ENCODE data around the gene TNKS2. TPM values are rescaled to one million over a fixed set of nuclear protein-coding genes. Genes with fewer than 3 reads are reported as not detected.
"Not testable (repeated sequence)": the region's sequence is repeated elsewhere in the genome, so short reads cannot be mapped to it uniquely, and the experiment has no call there.

TNKS2 gene
- total RNA-seq, 2 donors from 2014 or later, result 16.5 to 20.9 TPM

DNA sequence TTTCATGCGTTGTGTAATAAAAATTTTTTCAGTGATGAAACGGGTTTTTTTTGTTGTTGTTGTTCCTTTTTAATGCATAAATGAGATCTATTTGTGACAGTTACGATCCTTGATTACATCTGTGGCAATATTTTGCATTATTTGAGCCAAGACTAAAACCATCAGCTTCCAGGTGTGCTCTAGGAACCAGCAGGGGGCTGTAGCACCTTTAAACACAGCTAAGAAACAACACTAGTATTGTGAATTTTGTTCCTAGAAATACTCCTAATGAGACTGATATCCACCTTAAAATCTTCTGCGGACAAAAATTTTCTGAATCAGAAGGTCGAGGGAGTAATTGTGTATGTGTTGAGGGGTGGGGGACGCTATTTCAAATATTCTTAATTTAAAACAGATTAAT is 58.4 kb downstream of the TNKS2 start:
- intact Hi-C loops (cut with DNase I), result no loop called here
- DNase-seq, result no peak
- ATAC-seq, result no peak

DNA sequence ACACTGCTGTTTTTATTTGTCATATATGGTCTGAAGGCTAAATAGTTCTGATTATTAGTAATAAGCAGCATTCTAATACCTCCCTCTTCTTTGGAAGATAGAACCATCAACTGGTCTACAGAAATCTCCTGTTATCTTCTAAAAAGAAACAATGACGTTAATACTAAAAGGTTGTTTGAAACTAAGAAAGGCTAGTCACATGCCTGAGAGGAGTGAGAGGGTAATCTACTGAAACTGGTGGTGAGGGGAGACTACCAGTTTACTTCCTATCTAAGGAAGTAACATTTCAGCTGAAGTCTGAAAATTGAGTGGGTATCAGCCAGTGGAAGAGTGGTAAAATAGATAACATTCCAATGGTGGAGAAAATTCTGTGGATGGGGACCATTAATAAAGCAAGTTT is 62.7 kb downstream of the TNKS2 start:
- ATAC-seq (no peak), DNase-seq (no peak)
- intact Hi-C loops (cut with DNase I), result loop anchor here in 1 of 2 donors (5.0 kb wide), 1 partner anchor 34 kb away; no protein-coding TSS in a partner anchor

DNA sequence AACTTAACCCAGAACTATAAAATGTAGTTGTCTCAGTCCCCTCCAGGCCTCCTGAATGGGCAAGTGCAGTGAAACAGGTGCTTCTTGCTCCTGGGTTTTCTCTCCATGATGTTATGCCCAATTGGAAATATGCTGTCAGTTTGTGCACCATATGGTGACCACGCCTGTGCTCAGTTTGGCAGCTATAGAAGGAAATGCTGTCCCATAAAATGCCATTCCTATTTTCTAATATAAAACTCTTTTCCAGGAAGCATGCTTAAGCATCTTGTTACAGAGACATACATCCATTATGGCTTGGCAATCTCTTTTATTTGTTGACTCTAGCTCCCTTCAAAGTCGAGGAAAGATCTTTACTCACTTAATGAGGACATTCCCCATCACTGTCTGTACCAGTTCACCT is 65.9 kb downstream of the TNKS2 start:
- no peak for ATAC-seq
- intact Hi-C loops (cut with DNase I), result loop anchor here in 1 of 2 donors (5.0 kb wide), 1 partner anchor 37 kb away; no protein-coding TSS in a partner anchor
- no peak for DNase-seq

DNA sequence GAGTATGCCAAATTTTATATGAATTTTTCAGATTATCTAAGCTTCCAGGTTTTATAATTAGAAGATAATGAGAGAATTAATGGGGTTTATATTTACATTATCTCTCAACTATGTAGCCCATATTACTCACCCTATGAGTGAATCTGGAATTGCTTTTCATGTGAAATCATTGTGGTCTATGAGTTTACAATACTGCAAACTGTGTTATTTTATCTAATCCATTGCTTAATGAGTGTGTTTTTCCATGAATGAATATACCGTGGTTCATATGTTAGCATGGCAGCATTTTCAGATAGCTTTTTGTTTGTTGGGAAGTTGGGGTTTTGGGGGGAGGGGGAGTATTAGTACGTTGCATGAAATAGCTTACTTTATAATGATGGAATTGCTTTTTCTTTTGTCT is 66.5 kb downstream of the TNKS2 start:
- intact Hi-C loops (cut with DNase I), result loop anchor here in 1 of 2 donors (5.0 kb wide), 1 partner anchor 37 kb away; no protein-coding TSS in a partner anchor
- no peak for DNase-seq
- ATAC-seq, result no peak

DNA sequence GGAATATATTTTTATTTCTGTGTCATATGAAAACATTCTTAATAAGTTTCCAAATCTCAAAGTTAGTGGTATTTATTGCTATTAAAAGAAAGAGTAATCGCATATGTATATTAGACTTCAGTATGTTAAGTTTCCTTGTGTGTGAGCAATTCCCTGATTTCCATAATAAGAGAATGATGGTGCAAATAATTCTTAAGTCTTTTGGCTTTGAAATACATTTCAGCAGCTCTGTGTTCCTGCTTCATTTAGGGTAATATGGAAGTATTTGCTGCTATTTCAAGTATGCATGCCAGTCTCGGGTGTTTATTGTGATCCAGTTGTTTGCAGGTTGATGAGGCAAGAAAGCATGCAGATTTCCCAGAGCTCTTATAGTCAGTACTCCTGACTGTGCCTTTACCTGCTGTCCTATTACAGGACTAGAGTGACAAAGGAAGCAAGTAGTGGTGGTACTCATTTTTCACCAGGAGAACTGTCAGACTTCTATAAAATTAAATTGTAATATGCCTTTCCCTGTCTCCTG is 67.4 kb downstream of the TNKS2 start:
- no peak for DNase-seq
- intact Hi-C loops (cut with DNase I), result no loop called here
- no peak for ATAC-seq

DNA sequence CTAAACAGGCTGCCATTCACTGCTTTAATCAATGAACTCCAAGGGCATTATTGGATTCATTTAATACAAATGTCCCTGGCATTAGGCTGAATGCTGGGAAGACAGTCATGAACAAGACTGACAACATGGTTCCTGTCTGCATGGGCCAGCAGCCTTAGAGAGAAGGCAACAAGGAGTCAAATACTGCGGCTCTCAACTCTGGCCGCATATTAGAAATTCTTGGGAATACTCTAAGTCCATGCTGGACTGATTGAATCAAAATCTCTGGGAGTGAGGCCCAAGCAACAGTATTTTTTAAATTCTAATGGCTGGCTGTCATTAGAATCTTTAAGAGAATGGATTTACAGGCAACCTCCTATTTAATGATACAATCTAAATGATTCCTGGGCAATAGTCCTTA is 76.9 kb downstream of the TNKS2 start:
- intact Hi-C loops (cut with DNase I), result no loop called here
- DNase-seq (no peak), ATAC-seq (no peak)

DNA sequence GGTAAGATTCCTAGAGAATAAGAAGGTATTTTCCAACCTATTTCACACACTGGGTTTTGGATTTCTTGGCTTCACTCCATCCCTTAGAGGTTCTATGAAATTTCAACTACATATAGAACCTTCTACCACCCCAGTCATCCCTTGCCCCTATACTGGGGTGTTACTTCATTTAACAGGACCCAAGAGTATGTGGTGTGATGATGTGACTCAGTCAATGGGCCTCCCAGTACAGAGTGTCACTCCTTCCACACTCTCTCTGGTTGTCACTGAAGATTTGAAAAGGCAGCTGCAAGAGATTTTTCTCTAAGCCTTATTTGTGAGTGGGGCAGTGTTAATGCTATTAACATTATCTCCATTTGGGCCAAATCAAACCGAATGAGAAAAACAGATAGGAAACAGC is 77.6 kb downstream of the TNKS2 start:
- ATAC-seq, result no peak
- intact Hi-C loops (cut with DNase I), result no loop called here
- DNase-seq, result no peak

DNA sequence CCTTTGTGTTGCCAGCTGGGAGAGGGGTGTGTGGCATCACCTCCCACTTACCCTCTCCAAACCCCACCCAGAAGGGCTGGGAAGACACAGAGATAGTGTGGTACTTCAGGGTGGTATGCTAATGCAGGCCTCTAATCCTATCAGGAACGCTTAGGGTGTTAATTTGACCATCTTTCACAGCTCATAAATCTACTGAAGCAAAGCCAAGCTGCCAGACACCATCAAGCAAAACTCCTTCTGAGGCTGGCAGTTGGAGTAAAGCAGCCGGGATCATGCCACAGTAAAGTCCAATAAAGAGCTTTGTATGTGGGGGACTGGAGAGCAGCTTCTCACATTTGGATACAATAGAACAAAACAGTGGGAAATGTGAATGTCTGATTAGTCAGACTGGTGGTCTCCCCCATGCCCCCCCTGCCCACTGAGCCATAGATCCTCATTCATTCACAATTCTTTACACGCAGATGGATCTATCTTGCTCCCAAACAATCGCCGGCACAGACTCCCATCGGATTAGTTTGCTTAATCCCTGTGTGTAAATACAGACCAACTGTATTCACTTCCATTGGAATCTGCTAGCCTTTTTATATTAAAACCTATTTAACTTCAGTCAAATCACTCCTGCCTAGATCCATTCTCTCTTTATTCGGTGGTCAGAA is 81.4 kb downstream of the TNKS2 start:
- no peak for ATAC-seq
- no peak for DNase-seq
- intact Hi-C loops (cut with DNase I), result no loop called here

DNA sequence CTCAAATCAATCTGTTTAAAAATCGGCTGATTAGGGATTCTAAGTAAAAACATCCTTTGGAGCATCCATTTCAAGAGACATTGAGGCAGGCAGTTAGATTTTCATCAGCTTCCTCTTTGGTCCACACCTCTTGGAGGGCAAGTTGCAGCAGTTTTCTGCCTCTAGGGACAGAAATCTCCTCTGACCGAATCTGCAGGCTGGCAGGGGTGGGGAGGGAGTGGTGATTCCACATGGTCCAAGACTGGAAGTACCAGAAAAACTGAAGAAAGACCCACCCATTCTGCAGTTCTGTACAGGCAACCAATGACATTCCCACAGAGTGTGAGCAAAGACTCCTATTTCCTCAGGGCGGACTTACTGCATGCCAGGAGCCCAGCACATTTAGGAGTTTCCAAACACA is 82.1 kb downstream of the TNKS2 start:
- DNase-seq, result no peak
- peak; percentile 19 to 64 for ATAC-seq
- intact Hi-C loops (cut with DNase I), result no loop called here

DNA sequence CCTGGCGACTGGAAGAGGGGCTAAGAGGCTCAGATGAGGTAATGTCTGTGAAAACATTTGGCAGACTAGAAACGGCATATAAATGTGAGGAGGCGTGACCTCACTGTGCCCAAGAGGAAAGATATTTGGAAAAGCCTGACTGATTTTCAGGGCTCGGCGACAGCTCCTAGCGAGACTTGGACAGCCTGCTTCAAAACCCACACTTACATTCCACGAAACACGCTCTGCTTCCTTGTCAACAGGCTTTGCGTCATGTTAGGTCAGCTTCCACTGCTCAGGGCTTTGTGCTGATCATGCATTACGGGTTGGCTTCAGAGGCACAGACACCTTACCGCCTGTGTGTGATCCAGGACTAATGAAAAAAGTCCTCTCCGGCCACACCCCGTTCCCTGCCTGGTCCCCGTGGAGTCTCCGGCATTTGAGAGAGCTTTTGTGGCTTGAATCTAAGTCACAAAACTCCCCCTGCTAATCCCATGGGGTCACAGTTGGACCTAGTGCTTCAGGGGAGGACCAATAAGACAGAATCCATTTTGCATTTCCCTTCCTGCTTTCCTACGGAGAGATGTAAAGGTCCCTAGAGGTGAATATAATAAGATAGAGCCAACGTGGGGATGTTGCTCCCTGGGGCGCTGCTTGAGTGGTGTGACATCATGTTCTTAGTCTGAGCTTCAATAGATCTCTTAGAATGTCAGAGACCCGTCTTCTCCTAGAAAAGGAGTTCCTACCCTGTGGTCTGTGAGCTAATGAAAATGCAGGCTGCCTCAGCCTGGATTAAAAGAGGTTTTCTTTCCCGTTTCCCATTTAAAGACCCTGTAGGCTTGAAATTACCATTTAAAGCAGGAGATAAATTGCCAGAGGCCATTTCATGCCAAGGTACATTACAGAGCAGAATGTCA is 85.6 kb downstream of the TNKS2 start:
- ATAC-seq, result peak; percentile 73 to 86
- DNase-seq, result peak; percentile 49
- intact Hi-C loops (cut with DNase I), result no loop called here

DNA sequence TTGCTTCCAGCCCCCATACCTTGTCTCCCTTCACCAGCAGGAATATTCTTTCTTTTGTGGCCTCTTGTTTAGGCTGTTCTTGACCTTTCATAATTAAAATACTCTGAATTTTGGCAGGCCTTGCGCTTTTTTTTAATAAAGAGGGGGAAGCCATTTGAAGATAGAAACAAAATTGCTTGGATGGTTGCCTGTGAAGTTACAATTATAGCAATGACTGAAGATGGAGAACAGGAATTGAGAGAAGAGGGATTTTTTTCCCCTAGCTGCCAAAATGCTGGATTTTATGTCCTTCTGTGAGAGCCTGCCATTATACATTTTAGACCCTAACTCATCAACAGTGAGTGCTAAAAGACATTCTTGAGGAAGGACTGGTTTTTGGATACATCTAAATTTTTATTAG is 86.3 kb downstream of the TNKS2 start:
- no peak for ATAC-seq
- intact Hi-C loops (cut with DNase I), result no loop called here

DNA sequence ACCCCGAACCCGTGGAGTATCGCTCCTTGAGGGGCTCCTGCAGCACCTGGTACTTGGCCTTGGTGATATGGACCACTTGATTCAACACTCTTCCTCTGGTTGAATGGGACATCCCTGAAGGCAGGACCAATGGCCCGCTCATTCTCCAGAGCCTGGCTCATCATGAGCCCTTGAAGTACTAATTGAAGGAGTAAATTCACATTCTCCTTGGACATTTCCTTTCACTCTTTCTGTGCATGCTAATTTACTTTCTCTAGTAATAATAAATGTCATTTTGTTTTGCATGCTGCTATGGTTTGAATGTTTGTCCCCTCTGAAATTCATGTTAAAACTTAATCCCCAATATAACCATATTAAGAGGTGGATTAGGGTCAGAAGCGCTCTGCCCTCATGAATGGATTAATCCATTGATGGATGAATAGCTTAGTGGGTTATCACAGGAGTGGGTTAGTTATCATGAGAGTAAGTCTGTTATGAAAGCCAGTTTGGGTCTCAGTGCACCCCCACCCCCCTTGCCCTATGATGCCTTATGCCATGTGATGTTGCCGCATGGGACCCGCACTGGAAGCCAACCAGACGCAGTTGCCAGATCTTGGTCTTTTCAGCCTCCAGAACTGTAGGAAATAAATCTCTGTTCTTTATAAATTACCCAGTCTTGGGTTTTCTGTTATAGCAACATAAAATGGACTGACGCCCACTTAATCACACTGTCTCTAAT is 87.3 kb downstream of the TNKS2 start:
- ATAC-seq, result no peak
- DNase-seq, result no peak
- intact Hi-C loops (cut with DNase I), result no loop called here

More for the DNA sequence above, 86.3 kb downstream of the TNKS2 start:
- DNase-seq, result no peak

DNA sequence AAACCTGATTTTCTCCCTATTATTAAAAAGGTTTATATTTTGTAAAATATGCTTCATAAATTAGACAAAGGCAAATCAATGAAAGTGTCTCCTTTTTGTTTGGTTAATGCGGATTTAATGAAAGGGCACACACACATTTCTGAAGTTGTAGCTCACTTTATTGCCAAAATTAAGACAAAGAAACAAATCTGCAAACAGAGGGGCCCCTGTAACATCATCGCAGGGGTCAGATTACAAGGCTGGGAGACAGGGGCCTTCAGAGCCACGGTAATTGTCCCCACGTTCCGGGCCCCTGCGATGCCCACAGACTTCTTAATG is 88.7 kb downstream of the TNKS2 start:
- no peak for DNase-seq
- intact Hi-C loops (cut with DNase I), result no loop called here
- no peak for ATAC-seq

DNA sequence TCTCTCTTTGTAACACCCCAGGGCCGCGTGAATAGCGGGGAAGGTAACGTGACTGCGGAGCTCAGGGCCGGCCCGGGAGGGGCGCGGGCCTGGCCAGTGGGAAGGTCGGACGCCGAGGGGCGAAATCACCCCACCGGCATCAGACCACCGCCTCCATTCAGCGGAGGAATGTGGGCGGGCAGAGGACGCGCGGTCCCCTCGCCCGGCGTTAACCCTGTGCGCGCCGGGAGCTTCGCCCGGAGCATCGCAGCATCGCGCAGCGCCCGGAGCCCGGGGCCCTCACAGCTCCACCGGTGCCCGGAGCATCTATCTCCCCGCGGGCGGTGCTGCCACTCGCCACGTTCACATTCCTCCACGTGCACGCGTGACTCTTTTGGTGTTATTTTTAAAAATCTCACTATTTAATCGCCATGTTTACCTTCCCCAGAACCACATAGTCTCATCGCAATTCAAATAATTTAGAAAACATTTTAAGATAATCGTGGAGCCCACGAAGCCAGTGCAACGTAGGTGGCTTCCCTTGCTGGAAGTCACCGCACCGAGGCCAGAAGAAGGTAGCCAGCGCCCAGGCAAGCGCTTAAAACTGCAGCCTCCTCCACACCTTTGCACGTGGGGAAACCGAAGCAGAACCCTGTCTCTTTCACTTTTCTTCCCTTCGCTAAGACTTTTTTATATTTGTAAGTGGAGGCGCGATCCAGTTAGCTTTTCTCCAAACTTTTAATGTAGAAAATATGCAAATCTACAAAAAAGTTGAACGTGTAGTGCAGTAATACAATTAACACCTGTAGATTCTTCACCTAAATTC is 89.2 kb downstream of the TNKS2 start:
- ATAC-seq (peak; percentile 62 to 77), DNase-seq (peak; percentile 39)
- intact Hi-C loops (cut with DNase I), result no loop called here

DNA sequence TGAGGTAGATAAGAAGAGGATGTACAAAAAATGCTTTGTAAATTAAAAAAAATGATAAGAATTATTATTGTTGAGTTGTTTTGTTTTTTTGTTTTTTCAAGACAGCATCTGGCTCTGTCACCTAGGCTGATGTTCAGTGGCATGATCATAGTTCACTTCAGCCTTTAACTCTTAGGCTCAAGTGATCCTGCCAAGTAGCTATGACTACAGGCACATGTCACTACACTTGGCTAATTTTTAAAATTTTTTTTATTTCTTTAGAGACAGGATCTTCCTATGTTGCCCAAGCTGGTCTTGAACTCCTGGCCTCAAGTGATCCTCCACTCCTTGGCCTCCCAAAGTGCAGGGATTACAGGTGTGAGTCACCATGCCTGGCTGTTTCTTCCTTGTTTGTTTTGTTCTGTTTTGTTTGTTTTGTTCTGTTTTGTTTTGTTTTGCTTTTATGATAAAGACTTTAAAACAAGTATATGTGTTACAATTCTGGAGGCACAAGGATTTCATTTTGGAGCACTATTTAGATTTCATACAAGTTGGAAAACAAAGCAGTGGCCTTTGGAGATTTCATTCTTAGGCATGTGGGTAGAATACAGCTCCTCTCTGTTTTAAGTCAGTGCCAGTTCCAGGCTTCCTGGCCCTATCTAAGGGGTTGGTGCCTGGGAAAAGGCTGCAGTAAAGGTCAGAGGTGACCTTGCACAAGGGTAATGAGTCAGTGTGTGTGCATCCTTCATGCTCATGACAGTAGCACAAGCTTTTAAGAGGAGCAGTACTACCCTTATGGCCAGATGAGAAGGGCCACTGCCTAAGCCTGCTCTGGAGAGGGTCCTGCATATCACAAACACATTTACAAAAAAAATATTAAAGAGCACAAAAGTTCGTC is 93.1 kb downstream of the TNKS2 start:
- ATAC-seq (peak in 1 of 2 donors; percentile 30), DNase-seq (no peak)
- intact Hi-C loops (cut with DNase I), result no loop called here

DNA sequence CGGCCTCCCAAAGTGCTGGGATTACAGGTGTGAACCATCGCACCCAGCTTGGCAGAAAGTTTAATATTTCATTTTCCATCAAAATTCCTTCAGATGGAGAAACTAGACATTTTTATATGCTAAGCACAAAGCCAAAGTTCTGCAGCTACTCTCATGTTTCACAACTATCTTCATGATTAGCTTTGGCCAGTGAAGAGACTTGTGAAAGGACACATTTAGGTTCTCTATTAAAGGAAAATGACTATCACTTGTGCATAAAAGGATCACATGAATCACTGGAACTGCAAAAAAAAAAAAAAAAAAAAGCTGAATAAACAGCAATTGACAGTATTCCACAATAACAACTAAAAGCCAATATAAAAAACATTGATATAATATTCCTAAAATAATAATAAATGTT is 94.8 kb downstream of the TNKS2 start:
- intact Hi-C loops (cut with DNase I), result no loop called here
- ATAC-seq (no peak), DNase-seq (no peak)

DNA sequence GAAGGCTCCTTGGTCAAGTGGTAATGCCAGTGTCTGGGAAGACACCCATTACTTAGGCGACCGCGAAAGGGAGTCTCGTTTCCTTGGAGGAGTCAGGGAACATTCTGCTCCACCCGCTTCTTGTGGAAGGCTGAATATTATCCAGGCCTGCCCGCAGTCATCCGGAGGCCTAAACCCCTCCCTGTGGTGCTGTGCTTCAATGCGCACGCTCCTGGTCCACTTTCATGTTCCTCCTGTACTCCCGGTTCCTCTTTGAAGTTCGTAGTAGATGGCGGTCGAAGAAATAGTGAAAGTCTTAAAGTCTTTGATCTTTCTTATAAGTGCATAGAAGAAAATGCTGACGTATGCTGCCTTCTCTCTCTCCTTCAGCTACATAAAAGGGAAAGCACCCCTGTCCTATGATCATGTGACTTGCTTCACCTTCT is 96.0 kb downstream of the TNKS2 start:
- DNase-seq; intact Hi-C loops (cut with DNase I); ATAC-seq: not testable (repeated sequence)

DNA sequence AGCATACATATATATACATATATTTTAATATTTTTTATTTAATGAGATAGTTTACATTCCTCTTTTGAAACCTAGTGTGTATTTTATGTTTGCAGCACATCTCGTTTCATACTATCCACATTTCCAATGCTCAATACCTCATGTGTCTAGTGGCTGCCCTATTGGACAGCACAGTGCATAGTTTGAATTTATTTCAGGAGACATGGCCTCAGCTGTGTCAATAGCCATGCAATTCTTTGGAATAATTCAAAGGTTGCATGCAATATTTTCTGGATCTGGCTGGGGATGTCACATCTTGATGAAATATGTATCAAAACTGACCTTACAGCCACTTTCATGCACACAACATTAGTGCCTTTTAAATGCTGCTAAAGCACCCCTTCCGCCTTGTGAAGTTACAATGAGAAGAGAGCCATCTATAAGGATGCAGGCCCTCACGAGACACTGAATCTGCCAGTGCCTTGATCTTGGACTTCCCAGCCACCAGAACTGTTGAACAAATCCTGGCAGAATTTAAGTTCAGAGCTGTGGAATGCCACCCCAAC is 98.1 kb downstream of the TNKS2 start:
- intact Hi-C loops (cut with DNase I), result no loop called here
- ATAC-seq (no peak), DNase-seq (no peak)
